ENCODE measurements around the gene RAB3IL1.

- no peak for TF ChIP-seq POLR2A (IDR thresholded peaks at IDR 0.05)
- TF ChIP-seq CTCF (IDR thresholded peaks at IDR 0.05) = no peak
- no peak for TF ChIP-seq POLR2AphosphoS5 (IDR thresholded peaks at IDR 0.05)
Measured at GRCh38 chr11:61855939-61856680, 61.3 kb downstream of the RAB3IL1 start.

All from breast epithelium (tissue), 3 donors.